Glomerular visceral epithelial cell (primary cell): ENCODE results near the gene C20orf173.
"Not testable (repeated sequence)": the region's sequence is repeated elsewhere in the genome, so short reads cannot be mapped to it uniquely, and the experiment has no call there.

Experiments used
- DNase-seq: peaks from one replicate; pipeline ENCODE4 v3.0.0-alpha.2; 2016; ENCODE audit errors: extremely low spot score

Gene C20orf173

GRCh38 chr20:35546127-35546526 lies 16.7 kb upstream of the C20orf173 start:
- DNase-seq: no peak

- DNase-seq: peak; percentile 73
These were observed 15.5 kb upstream of the C20orf173 start for GRCh38 chr20:35544941-35545340.

GRCh38 chr20:35544436-35544835 lies 15.0 kb upstream of the C20orf173 start:
- no peak for DNase-seq

- no peak for DNase-seq
These were observed 13.5 kb upstream of the C20orf173 start for GRCh38 chr20:35542990-35543389.

- peak; percentile 99 for DNase-seq
These were observed 12.6 kb upstream of the C20orf173 start, which contains the start of gene ERGIC3 for GRCh38 chr20:35541783-35542662. TSS of gene ERGIC3 (plus strand) at chr20:35542078. CDS start at chr20:35542098, 20 bp downstream.

GRCh38 chr20:35541118-35541782 lies 11.8 kb upstream of the C20orf173 start:
- DNase-seq: no peak

GRCh38 chr20:35539756-35540212 lies 10.3 kb upstream of the C20orf173 start:
- DNase-seq: no peak

GRCh38 chr20:35527122-35527769 lies 2.2 kb downstream of the C20orf173 start:
- no peak for DNase-seq

- DNase-seq: no peak
These were observed 3.8 kb downstream of the C20orf173 start for GRCh38 chr20:35525639-35526038.

GRCh38 chr20:35523298-35523888 lies 6.1 kb downstream of the C20orf173 start:
- DNase-seq: no peak

- no peak for DNase-seq
These were observed 10.5 kb downstream of the C20orf173 start for GRCh38 chr20:35518955-35519354.

GRCh38 chr20:35517767-35518166 lies 11.7 kb downstream of the C20orf173 start:
- DNase-seq: not testable (repeated sequence)

- no peak for DNase-seq
These were observed 12.3 kb downstream of the C20orf173 start for GRCh38 chr20:35517125-35517524.

GRCh38 chr20:35515949-35516645 lies 13.4 kb downstream of the C20orf173 start:
- DNase-seq: peak; percentile 88

- no peak for DNase-seq
These were observed 14.1 kb downstream of the C20orf173 start for GRCh38 chr20:35515341-35515740.

- no peak for DNase-seq
These were observed 15.0 kb downstream of the C20orf173 start for GRCh38 chr20:35514371-35514932.

- peak; percentile 51 for DNase-seq
These were observed 17.5 kb downstream of the C20orf173 start for GRCh38 chr20:35511814-35512420.

GRCh38 chr20:35510951-35511735 lies 18.3 kb downstream of the C20orf173 start:
- DNase-seq: no peak

- no peak for DNase-seq
These were observed 20.8 kb downstream of the C20orf173 start for GRCh38 chr20:35508493-35509218.
